HG02973 (cell line): ENCODE results near the gene FAM117A.
"Not testable (repeated sequence)": the region's sequence is repeated elsewhere in the genome, so short reads cannot be mapped to it uniquely, and the experiment has no call there.

Source experiments
- ATAC-seq: cut with Tn5 transposase; IDR thresholded peaks from one replicate; pipeline ENCODE4 v1.9.1; 2021; ENCODE audit warnings: moderate library complexity; ENCODE audit not compliant: unreplicated experiment

FAM117A gene

GRCh38 chr17:49764559-49765180 lies 739 bp upstream of the FAM117A start:
- ATAC-seq: no peak

GRCh38 chr17:49762151-49762941 lies 1.6 kb downstream of the FAM117A start:
- no peak for ATAC-seq

- no peak for ATAC-seq
Measured at GRCh38 chr17:49760932-49761558, 2.9 kb downstream of the FAM117A start.

- no peak for ATAC-seq
Measured at GRCh38 chr17:49760296-49760695, 3.6 kb downstream of the FAM117A start.

GRCh38 chr17:49759203-49759602 lies 4.7 kb downstream of the FAM117A start:
- no peak for ATAC-seq

- ATAC-seq: not testable (repeated sequence)
Measured at GRCh38 chr17:49758464-49759010, 5.4 kb downstream of the FAM117A start.

GRCh38 chr17:49757151-49757777 lies 6.7 kb downstream of the FAM117A start:
- ATAC-seq: no peak

GRCh38 chr17:49756323-49757150 lies 7.4 kb downstream of the FAM117A start:
- ATAC-seq: no peak

- no peak for ATAC-seq
Measured at GRCh38 chr17:49755663-49756283, 8.2 kb downstream of the FAM117A start.

GRCh38 chr17:49753959-49754391 lies 10.0 kb downstream of the FAM117A start:
- ATAC-seq: no peak

- ATAC-seq: no peak
Measured at GRCh38 chr17:49752508-49752907, 11.4 kb downstream of the FAM117A start.

- ATAC-seq: no peak
Measured at GRCh38 chr17:49749730-49750129, 14.2 kb downstream of the FAM117A start.

GRCh38 chr17:49748791-49749190 lies 15.1 kb downstream of the FAM117A start:
- peak; percentile 76 for ATAC-seq

- no peak for ATAC-seq
Measured at GRCh38 chr17:49748223-49748622, 15.7 kb downstream of the FAM117A start.

GRCh38 chr17:49747632-49748031 lies 16.3 kb downstream of the FAM117A start:
- no peak for ATAC-seq

GRCh38 chr17:49746791-49747490 lies 17.0 kb downstream of the FAM117A start:
- peak; percentile 30 for ATAC-seq

GRCh38 chr17:49745175-49746139 lies 18.5 kb downstream of the FAM117A start:
- no peak for ATAC-seq

GRCh38 chr17:49742166-49742638 lies 21.7 kb downstream of the FAM117A start:
- no peak for ATAC-seq
